ENCODE results near the gene EXOC6B.

The EXOC6B gene

DNA sequence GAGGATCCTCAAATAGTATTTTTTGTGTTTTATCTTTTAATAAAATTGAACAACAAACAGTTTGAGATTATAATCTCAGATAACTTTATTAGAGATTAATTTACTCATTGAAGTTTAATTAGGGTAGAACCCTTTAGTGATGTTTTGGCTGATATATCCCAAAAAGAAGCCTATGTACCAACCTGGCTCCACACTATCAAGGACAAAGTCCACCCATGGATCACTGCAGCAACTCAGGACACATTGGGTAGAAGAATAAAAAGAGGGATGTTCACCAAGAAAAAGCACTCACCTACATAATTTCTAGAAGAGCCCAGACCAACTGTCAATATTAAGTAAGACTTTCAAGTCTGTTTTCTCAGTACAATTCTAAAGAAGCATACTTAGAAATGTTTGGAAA, 112.9 kb downstream of the EXOC6B start:
- DNase-seq (ENCODE audit: low spot score): no peak
- H3K27ac ChIP-seq: no peak overlapping the region
- TF ChIP-seq, protein P1, sequence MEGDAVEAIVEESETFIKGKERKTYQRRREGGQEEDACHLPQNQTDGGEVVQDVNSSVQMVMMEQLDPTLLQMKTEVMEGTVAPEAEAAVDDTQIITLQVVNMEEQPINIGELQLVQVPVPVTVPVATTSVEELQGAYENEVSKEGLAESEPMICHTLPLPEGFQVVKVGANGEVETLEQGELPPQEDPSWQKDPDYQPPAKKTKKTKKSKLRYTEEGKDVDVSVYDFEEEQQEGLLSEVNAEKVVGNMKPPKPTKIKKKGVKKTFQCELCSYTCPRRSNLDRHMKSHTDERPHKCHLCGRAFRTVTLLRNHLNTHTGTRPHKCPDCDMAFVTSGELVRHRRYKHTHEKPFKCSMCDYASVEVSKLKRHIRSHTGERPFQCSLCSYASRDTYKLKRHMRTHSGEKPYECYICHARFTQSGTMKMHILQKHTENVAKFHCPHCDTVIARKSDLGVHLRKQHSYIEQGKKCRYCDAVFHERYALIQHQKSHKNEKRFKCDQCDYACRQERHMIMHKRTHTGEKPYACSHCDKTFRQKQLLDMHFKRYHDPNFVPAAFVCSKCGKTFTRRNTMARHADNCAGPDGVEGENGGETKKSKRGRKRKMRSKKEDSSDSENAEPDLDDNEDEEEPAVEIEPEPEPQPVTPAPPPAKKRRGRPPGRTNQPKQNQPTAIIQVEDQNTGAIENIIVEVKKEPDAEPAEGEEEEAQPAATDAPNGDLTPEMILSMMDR (conservative IDR thresholded peaks at IDR 0.05; ENCODE audit: low read depth): no peak
- POLR2A ChIA-PET (ENCODE audit: low non-redundant PET): no interaction called here
- CTCF ChIA-PET: no interaction called here

DNA sequence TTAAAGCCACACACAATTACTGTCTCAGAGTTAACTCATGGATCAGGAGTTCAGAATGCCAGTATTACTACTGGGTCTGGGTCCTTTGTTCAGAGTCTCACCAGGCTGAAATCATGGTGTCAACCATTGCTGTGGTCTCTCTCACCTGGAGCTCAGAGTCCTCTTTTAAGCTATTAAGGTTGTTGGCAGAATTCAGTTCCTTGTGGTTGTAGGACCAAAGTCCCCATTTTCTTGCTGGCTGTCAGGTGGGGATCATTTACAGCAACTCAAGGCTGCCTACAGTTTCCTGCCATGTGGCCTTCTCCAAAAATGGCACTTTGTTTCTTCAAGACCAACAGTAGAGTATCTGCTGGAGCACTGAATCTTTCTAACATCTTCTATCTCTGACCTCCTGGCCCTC, 113.5 kb downstream of the EXOC6B start:
- CTCF ChIA-PET: no interaction called here
- DNase-seq (ENCODE audit: low spot score): no peak

DNA sequence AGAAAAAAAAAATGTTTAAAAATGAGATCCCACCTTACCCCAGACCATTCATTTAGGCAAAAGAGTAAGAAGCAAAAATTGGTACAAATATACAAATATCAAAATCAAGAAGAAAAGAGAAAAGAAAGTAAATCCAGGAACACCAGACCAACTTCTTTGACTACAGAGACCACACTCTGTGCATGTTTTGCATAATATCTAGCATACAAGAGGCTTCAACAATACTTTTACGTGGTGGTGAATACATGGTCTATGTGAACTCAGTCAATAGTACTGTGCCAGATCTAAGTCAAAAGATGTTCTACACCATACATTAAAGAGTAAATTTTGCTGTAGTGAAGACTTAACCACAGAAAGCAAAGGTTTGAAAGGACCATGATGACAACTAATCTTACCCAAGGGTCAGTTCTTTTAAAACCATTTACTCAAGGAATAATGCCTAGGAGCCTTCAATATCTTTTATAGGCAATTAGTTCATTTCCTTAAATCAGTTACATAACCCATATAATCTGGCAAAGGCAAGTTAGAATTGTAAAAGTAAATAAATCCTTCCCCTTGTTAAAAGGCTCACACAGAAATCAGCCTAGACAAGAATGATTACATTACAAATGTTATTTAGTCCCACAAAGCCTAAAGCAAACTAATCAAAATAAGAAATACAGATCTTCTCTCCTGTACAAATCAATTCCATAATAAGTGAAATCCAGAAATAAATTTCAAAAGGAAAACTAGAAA, 115.2 kb downstream of the EXOC6B start:
- H3K27ac ChIP-seq: no peak overlapping the region
- TF ChIP-seq, protein P1 (conservative IDR thresholded peaks at IDR 0.05; ENCODE audit: low read depth): no peak
- CTCF ChIA-PET: no interaction called here
- POLR2A ChIA-PET (ENCODE audit: low non-redundant PET): no interaction called here
- no peak for DNase-seq (ENCODE audit: low spot score)

More for the DNA sequence above, 113.5 kb downstream of the EXOC6B start:
- TF ChIP-seq, protein P1 (conservative IDR thresholded peaks at IDR 0.05; ENCODE audit: low read depth): no peak
- H3K27ac ChIP-seq: no peak overlapping the region
- POLR2A ChIA-PET (ENCODE audit: low non-redundant PET): no interaction called here

DNA sequence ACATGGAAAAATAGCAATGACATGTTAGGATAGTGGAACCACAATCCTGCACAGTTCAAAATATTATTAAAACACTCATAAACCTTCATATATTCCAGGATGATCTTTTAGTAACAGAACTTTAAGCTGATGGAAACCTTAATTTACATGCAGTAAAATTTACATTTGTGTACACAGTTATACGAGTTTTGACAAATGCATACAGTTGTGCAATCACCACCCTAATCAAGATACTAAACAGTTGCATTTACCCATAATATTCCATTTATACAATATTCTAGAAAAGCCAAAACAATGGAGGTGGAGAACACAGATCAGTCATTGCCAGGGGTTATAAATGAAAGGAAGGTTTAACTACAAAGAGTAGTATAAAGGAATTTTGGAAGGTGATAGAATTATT, 117.6 kb downstream of the EXOC6B start:
- CTCF ChIA-PET: interaction anchor here (0.7 kb wide), 1 partner anchor 340 kb away, joined by 4 read pairs; no protein-coding TSS in a partner anchor
- POLR2A ChIA-PET (ENCODE audit: low non-redundant PET): no interaction called here
- H3K27ac ChIP-seq: no peak overlapping the region
- DNase-seq (ENCODE audit: low spot score): no peak
- TF ChIP-seq, protein P1 (conservative IDR thresholded peaks at IDR 0.05; ENCODE audit: low read depth): no peak

DNA sequence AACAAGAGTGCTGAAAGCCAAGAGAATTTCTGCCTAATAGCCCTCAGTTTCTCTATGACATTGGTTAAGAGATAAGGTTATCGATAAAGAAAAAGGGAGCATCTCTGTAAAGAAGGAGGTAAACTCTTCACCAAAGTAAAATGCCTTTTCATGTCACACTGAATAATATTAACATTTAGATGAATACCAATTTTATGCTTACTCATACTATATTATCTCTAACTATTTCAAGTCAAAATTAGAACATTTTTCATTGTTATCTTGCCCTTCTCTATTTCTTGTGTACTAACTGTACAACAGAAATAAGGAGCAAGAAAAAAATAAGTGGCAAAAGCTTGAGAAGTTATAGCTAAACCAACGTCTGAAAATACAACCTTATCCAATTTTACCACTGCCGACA, 127.5 kb downstream of the EXOC6B start:
- CTCF ChIA-PET: no interaction called here
- H3K27ac ChIP-seq: no peak overlapping the region
- POLR2A ChIA-PET (ENCODE audit: low non-redundant PET): no interaction called here
- TF ChIP-seq, protein P1 (conservative IDR thresholded peaks at IDR 0.05; ENCODE audit: low read depth): no peak
- DNase-seq (ENCODE audit: low spot score): no peak

DNA sequence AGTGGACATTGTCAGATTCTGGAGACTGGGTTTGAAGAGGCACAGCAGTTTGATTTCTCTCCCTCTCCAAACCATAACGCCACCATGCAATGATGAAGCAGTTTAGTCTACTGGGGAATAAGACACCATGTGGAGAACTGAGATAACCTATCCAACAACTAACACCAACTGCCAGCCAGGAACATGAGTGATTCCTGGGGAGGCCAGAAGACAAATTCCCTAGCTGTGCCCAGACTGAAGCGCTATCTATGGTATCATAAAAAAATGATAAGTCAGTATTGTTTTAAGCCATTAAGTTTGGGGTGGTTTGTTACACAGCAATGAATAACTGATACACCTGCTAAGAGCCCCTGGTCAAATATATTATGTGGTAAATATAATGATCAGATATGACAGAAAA, 129.3 kb downstream of the EXOC6B start:
- TF ChIP-seq, protein P1 (conservative IDR thresholded peaks at IDR 0.05; ENCODE audit: low read depth): no peak
- DNase-seq (ENCODE audit: low spot score): no peak
- CTCF ChIA-PET: no interaction called here
- POLR2A ChIA-PET (ENCODE audit: low non-redundant PET): no interaction called here
- H3K27ac ChIP-seq: no peak overlapping the region
